ENCODE results near the gene STX2. TPM values are rescaled to one million over a fixed set of nuclear protein-coding genes. Genes with fewer than 3 reads are reported as not detected.

STX2 gene
- total and polyA plus RNA-seq, 2 experiments from 2014 or later, result 16.4 to 35.4 TPM

GRCh38 chr12:130744274-130744673 is 94.8 kb downstream of the STX2 start:
- H3K4me1 Mint-ChIP-seq, result no peaks in the 10 kb centered on the region
- Histone ChIP-seq H2AFZ (no peak overlapping the region), H3K4me1 (ENCODE audit: insufficient read depth) (no peaks in the 10 kb centered on the region), H3F3A (replicated peaks; ENCODE audit: low read depth) (no peaks in the 10 kb centered on the region), H3K9me2 (ENCODE audit: insufficient read depth) (no peaks in the 10 kb centered on the region), H3K27ac (ENCODE audit: low read depth) (no peak overlapping the region), H3K4me2 (no peak overlapping the region), H3K4me3 (no peak overlapping the region), H3K27me3 (ENCODE audit: insufficient read depth) (no peaks in the 10 kb centered on the region), H3K79me2 (replicated peaks; ENCODE audit: insufficient read depth) (no peaks in the 10 kb centered on the region), H4K20me1 (replicated peaks; ENCODE audit: insufficient read depth) (no peaks in the 10 kb centered on the region), H3K36me3 (ENCODE audit: insufficient read depth) (no peaks in the 10 kb centered on the region)
- no peak for DNase-seq (ENCODE audit: low spot score)
- peaks cover 72% of the 10 kb centered on the region for H3K9me3 Mint-ChIP-seq
- no peak overlapping the region for H3K4me3 Mint-ChIP-seq
- no peaks in the 10 kb centered on the region; the same call in 1 of the 3 replicates for H3K36me3 Mint-ChIP-seq (ENCODE audit: low read depth)
- H3K27ac Mint-ChIP-seq, result no peak overlapping the region
- peaks cover 3% of the 10 kb centered on the region for H3K27me3 Mint-ChIP-seq (ENCODE audit: insufficient read depth, low read depth, poor library complexity)
- ATAC-seq, result no peak
- TF ChIP-seq STAT1 (IDR thresholded peaks at IDR 0.05; ENCODE audit: unreplicated experiment) (no peak), ZNF114 (CRISPR knock-in tag; IDR thresholded peaks at IDR 0.05) (no peak), ZNF331 (CRISPR knock-in tag; IDR thresholded peaks at IDR 0.05; ENCODE audit: low read depth) (no peak), EZH2phosphoT487 (IDR thresholded peaks at IDR 0.05; ENCODE audit: unreplicated experiment) (no peak), ZNF462 (CRISPR knock-in tag; IDR thresholded peaks at IDR 0.05) (no peak), CTCF (conservative IDR thresholded peaks at IDR 0.05; ENCODE audit: low read depth in 2 of 2) (no peak), ETS1 (IDR thresholded peaks at IDR 0.05) (no peak)

Data from GM23338 (cell line).